HG03066 (cell line): ENCODE results near the gene RASGEF1B.
A peak's percentile ranks its signal among the peaks of the same experiment; 100 is the strongest.
"Not testable (repeated sequence)": the region's sequence is repeated elsewhere in the genome, so short reads cannot be mapped to it uniquely, and the experiment has no call there.

Experiments used
- ATAC-seq: cut with Tn5 transposase; IDR thresholded peaks from one replicate; pipeline ENCODE4 v1.9.1; 2021; ENCODE audit warnings: low read depth; ENCODE audit not compliant: unreplicated experiment

The RASGEF1B gene

DNA sequence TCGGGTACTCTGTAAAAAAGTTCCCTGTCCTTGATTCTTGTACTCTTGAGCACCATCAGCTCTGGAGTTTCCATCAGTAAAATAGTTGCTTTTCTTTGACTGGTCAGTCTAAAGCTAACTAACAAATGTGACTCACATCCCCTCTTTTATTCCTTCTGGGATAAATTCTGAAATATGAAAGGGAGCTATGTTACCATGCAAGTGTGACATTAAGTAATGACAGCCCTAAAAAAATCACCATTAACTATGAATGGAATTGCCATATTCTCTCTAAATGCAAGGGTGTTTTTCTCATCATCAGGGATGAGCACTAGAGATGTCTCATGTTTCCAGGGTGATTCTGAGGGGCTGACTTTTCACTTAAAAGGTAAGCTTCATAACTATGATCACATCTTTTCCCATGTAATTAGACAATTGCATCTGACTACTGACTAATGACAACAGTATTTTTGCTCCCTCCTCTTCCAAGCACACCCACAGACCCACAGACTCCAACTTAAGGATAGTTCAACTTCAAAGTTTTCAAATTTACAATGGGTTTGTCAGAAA is 26.9 kb upstream of the RASGEF1B start:
- no peak for ATAC-seq

GRCh38 chr4:81498046-81498445 is 26.3 kb upstream of the RASGEF1B start:
- no peak for ATAC-seq

DNA sequence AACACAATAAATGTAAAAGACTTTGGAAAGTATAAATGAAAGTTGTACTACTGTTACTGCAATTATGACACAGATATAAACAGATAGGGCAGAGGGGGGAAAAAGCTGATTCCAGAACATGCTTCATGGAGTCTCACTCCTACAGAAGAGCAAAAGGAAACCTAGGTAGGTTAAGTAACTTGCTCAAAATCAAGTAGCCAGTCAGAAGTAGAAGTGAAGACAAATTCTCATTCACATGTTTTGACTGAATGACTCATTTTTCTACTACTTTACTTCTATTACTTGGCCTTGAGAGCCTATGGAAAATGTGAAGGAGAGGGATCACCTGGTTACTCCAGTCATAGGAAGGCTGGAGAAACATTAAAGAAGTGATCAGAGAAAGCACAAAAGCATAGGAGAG is 23.6 kb upstream of the RASGEF1B start:
- ATAC-seq: no peak

DNA sequence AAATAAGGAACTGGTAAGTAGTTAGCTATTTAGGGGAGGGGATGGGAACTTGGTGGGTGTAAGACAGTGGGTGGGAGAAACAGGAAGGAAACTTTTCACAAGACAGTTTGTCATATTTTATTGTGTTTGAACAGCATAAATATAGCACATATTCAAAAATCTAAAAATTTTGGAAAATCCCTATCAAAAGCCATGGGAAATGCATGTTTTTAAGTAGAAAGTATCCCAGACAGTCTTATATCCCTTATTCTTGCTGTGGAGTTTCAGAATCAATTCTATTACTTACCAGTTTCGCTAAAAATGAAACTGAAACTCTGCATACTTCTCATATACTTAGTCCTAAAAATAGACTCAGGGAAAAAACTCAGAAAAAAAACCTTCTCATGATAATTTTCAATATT is 22.3 kb upstream of the RASGEF1B start:
- ATAC-seq: peak; percentile 76

- ATAC-seq: no peak
Observed at GRCh38 chr4:81492606-81493230, 21.0 kb upstream of the RASGEF1B start.

GRCh38 chr4:81491943-81492342 is 20.2 kb upstream of the RASGEF1B start:
- no peak for ATAC-seq

DNA sequence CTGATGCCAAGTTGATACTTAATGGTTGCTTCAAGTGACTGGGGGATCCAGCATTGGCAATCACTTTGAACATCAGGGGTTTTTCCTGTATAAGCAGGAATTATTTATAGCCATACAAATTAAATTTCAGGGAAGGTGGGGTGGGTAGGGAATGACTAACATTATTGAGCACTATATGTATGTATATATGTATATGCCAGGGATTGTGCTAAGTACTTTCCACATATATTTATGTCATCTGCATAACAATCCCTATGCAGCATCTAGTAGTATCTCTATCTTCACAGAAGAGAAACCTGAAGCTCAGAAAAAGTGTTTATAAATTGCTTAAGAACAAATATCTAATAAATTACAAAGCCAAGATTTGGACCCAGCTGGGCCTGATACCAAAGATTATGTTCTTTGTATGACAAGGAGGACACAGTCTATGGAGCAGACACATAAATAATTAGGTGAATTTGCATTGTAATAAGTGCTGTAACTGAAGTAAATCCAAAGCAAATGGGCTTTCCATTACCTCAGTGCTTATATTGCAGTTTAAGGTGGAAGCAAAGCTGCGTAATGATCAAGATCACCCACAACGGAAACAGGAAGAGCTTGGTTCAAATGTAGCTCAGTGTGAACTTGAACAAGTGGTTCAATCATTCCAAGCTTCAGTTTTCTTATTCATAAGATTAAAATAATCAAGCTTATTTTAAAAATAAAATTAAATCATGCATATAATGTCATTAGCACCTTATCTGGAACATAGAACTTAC is 18.9 kb upstream of the RASGEF1B start:
- no peak for ATAC-seq

DNA sequence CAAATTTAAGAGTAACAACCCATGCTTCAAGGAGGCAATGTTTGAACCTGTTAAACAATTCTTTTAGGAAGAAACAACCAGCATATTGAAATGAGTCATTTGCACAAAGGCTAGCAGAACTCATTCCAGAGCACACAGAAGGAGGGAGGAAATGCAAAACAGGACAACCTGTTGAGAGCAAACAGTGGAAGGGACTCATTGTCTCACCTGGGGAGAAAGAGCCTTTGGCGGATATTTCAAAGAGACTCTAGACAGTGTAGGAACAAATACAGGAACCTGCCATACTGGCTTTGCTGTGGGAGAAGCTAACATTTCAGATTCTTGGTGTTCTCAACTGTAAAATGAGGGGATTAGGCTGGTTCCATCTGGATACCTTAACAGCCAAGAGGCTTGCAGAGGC is 14.8 kb upstream of the RASGEF1B start:
- no peak for ATAC-seq

GRCh38 chr4:81485310-81485980 is 13.7 kb upstream of the RASGEF1B start:
- no peak for ATAC-seq

- ATAC-seq: no peak
Observed at GRCh38 chr4:81482326-81482725, 10.6 kb upstream of the RASGEF1B start.

DNA sequence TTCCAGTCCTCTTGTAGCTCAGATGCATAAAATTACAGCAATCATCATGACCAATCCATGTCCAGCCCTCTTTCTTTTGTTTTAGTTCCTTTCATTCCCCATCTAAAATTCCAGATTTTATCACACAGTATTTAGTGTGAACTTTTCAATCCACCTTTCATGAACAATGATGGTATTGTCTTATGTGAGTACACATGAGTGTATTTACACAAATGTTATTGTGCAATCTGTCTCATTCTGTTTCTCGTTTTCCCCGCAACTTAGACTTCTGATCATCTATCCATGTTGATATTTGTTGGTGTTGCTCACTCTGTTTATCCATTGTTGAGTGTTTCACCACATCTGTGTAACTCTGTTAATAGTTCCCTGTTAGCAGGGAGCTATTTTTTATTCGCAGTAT is 9.4 kb upstream of the RASGEF1B start:
- ATAC-seq: no peak

DNA sequence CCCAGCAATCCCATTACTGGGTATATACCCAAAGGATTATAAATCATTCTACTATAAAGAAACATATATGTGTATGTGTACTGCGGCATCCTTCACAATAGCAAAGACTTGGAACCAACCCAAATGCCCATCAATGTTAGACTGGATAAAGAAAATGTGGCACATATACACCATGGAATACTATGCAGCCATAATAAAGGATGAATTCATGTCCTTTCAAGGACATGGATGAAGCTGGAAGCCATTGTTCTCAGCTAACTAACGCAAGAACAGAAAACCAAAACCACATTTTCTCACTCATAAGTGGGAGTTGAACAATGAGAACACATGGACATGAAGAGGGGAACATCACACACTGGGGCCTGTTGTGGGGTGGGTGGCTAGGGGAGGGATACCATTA is 7.9 kb upstream of the RASGEF1B start:
- ATAC-seq: not testable (repeated sequence)

- ATAC-seq: not testable (repeated sequence)
Observed at GRCh38 chr4:81473331-81474265, 1.9 kb upstream of the RASGEF1B start.

- ATAC-seq: peak; percentile 47
Observed at GRCh38 chr4:81472281-81473182, 825 bp upstream of the RASGEF1B start.

- ATAC-seq: no peak
Observed at GRCh38 chr4:81471298-81471587, 464 bp downstream of the RASGEF1B start.

- no peak for ATAC-seq
Observed at GRCh38 chr4:81470456-81471297, 1.0 kb downstream of the RASGEF1B start.

DNA sequence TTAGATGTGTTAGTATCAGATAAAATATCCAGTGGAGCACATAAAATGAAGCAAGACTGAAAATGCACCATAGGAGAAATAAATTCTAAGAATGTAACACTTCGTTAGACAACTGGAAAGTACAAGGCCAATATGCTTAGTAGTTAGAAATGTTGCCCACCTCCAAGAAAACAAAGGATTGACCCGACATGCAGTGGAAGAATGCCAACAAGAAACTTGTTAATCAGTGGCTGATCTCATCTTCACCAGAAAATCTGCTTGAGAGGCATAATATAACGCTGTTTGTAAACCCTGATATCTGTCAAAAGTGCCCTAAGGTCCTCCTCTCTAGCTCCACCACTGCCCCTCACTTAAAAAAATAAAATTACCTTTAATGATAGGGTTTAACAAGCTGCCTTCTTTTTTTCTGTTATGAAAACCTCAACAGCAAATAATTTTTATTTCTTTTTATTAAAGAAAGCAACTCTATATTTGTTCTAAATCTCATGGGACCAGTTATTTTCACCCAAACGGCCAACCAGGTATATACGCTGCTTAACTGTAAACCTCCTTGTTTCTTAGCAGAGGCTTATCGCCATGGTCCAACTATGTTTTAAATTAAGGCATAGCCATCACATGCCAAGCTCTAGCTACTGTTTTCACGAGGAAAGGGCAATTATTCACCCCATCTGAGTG is 1.8 kb downstream of the RASGEF1B start:
- no peak for ATAC-seq

GRCh38 chr4:81468678-81469077 is 3.0 kb downstream of the RASGEF1B start:
- no peak for ATAC-seq
